HG02885 (cell line): ENCODE results near the gene MAU2.

Experiments used
- ATAC-seq: cut with Tn5 transposase; IDR thresholded peaks from one replicate; pipeline ENCODE4 v1.9.1; 2021; ENCODE audit warnings: mild to moderate bottlenecking; ENCODE audit not compliant: unreplicated experiment, poor library complexity

Gene MAU2

DNA sequence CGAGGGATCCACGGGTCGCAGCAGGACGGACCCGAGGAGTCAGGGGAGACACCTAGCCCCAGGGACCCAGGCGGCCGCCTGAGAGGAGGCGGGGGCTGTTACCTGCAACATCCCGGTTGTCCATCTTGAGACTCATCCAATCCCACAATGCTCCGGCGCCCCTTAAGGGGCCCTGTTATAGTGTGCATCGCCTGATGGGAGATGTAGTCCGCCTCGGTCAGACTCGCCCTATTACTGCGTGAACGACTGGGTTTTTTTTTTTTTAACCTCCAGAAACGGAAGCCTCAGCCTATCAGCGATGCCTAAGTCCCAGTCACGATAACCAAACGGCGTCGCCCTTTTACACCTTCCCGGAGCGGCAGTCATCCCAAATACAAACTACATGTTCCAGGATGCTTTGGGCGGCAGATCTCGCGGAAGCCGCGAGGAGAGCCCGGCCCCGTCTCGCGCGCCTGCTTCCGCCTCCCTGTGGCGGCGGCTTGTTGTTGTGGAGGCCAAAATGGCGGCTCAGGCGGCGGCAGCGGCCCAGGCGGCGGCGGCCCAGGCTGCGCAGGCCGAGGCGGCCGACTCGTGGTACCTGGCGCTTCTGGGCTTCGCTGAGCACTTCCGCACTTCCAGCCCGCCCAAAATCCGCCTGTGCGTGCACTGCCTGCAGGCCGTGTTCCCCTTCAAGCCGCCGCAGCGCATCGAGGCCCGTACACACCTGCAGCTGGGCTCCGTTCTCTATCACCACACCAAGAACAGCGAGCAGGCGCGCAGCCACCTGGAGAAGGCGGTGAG, at the start of gene MAU2, which contains the start of gene SUGP1:
MAU2 (plus strand) TSS at position 469 of the 780 bp plus-strand sequence; CDS start at position 500, 31 bp downstream.
SUGP1 (minus strand) TSS at position 149 of the 780 bp plus-strand sequence; CDS start at position 136, 13 bp downstream.
- ATAC-seq = peak; percentile 90

DNA sequence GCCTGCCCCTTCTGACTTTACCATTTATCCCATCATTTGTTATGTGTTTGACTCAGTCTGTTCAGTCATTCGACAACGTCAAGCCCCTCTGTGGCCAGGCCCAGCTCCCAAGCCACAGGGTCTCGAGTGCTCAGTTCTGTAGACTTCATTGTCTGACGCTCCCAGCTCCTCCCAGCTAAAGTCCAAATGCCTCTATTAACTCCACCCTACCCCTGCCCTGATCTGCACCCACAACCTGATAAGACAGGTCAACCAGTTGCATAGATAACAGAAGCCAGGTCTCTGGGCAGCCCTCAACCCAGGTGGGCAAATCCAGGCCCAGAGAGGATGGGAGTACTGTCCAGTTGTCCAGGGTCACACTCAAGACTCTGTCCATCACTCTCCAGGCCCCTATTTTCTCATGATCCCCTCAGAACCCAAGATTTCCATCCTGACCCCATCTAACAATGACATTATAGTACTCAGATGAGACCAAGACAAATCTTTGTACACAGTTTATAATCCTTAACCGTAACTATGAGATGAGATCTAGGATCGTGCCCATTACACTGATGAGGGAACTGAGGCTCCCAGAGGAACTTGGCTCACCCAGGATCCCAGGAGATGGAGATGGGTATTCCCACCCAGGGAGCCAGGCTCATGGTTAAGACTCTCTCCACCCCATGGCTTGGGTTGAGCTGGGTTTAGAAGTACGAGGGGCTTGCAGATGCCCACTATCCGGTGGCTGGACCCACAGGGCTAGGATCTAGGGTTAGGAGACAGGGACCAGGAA, 48.6 kb upstream of the MAU2 start:
- ATAC-seq = no peak

DNA sequence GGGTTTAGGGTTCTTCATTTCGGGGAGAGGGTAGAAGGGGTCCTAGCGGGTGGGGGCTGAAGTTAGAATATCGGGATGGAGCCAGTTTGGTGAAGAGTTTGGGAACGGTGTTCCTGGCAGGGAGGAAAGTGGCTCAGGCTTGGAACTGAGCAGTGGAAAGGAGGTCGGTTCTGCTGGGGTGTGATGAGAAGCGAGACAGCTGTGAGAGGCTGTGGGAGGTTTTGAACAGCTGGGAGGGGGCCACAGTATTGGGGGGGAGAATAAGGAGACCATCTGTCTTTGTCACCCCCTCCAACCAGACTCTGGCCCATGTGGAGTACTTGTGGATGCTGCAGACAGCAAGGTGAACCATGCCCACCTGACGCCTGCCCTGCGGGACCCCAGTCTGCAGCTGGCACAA, 46.5 kb upstream of the MAU2 start:
- no peak for ATAC-seq

DNA sequence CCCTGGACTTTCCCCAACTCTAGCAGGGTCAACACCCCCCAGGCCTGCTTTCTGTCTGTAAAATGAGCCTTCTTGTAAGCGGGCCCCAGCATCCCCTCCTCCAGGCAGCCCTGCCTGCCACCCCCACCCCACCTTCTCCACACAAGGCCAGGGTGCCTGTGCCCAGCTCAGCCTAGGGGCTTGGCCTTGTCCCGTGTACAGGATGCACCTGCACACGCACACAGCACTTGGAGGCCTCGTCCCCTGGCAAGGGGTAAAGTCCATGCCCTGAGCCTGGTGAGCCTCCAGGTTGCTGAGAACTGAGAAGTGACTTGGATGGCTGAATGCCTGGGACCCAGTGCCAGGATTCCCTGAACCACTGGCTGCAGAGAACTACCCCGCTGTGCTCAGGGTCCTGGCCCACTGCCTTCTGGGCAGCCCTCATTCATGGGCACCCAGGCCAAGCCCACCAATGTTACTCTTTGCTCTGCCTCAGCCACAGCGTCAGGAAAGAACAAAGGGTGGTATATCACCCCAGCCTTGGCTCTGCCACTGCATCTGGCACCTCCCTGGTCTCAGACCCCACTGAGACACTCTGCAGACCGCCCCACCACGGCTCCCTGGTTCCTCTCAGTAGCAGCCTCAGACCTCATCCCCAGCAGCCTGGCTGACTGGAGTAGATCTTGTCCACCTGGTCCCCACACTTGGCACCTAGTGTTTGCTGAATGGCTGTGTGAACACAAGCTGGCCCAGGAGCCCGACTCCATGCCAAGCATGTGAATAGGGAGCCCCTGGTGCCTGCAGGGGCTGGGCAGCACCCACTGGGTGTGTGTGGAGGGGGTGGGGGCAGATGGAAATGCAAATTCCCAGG, 45.7 kb upstream of the MAU2 start:
- ATAC-seq = no peak

GRCh38 chr19:19276386-19276785, 44.2 kb upstream of the MAU2 start:
- no peak for ATAC-seq

DNA sequence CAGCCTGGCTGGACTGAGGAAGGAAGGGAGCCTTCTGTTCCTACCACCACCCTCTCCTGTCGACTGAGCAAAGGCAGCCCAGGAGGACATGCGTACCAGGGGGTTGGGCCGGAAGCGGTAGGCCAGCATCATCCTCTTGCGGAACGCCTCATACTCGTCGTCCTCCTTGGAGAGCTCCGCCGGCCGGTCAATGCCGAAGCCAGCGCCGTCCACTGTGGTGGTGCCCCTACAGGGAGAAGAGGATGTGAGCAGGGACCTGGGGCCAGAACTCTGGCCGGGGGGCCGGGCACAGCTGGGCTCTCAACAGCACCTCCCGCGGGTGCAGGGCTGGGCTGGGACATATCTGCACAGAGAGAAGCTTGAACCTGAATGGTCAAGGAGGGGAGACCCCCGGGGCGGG, 43.8 kb upstream of the MAU2 start:
- no peak for ATAC-seq

- ATAC-seq = no peak
Observed at GRCh38 chr19:19278315-19278714, 42.3 kb upstream of the MAU2 start.

DNA sequence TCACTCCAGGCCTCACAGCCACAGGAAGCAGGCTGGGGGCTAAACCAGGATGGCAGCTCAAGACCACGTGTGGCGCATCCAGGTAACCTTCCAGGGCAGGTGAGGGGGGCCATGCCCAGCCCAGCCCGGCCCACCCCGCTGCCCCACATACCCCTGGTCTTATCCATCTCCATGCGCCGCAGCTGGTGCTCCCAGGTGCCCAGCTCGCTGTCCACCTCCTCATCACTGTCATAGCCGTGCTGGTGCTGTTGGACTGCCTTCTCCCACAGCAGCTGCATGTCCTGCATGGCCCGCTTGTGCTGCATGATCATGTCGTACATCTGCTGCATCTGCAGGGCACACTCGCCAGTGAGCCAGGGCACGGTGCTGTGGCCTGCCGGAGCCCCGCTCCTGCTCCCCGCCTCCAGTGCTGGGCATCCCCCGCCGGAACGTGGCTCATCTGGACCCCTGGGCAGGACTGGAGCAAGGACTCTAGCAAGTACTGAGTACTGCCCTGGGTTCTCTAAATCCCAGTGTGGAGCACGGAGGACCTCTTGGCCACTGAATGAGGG, 41.5 kb upstream of the MAU2 start:
- no peak for ATAC-seq

- no peak for ATAC-seq
Observed at GRCh38 chr19:19279853-19280252, 40.8 kb upstream of the MAU2 start.

GRCh38 chr19:19280561-19280960, 40.1 kb upstream of the MAU2 start:
- ATAC-seq = no peak

GRCh38 chr19:19285686-19286085, 34.9 kb upstream of the MAU2 start:
- no peak for ATAC-seq

DNA sequence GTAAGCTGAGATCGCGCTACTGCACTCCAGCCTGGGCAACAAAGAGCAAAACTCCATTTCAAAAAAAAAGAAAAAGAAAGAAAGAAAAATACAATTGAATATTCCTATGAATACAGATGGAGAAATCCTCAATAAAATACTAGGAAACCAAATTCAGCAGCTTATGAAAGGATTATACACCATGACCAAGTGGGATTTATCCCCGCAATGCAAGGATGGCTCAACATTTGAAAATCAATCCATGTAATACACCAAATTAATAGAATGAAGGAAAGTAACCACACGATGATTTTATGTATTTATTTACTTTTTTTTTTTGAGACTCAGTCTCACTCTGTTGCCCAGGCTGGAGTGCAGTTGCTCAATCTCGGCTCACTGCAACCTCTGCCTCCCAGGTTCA, 28.0 kb upstream of the MAU2 start:
- no peak for ATAC-seq

DNA sequence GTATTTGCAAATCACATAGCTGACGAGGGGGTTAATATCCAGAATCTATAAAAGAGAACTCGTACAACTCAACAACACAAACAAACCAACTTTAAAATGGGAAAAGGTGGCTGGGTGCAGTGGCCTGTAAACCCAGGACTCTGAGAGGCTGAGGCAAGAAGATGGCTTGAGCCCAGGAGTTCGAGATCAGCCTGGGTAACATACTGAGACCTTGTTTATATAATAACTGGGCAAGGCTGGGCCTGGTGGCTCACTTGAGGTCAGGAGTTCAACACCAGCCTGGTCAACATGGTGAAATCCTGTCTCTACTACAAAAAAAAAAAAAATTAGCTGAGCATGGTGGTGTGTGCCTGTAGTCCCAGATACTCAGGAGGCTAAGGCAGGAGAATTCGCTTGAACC, 25.7 kb upstream of the MAU2 start:
- ATAC-seq = no peak

DNA sequence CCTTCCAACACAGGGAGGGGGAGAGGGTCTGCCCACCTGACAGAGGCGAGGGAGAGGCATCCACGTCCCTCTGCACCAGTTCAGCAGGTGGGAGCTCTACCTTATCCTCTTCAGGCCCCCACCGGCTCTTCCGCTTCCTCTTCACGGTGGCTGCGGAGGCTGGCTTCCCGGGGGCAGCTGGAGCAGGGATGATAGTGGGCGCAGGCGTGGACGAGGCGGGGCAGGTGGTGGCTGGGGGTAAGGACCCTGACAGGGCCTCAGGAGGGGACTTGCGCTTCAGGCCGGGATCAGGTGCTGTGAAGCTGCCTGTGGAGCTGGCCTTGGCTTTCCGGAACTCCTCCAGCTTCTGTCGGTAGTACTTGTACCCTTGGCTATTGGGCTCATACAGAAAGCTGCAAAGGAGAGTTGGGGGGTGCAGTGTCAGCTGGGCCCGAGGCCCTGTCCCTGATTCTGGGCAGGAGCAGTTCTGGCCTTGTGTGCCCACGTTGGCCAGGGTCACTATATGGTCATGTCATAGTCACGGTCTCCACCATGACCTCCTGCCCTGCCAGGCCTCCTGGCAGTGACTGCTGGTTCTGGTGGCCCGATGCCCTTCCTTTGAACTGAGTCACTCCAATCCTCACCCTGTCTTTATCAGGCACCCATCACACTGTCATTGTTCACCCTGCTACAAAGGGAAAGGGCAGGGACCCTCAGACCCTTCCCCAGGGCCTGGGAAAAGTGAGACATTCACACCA, 23.5 kb upstream of the MAU2 start:
- no peak for ATAC-seq

DNA sequence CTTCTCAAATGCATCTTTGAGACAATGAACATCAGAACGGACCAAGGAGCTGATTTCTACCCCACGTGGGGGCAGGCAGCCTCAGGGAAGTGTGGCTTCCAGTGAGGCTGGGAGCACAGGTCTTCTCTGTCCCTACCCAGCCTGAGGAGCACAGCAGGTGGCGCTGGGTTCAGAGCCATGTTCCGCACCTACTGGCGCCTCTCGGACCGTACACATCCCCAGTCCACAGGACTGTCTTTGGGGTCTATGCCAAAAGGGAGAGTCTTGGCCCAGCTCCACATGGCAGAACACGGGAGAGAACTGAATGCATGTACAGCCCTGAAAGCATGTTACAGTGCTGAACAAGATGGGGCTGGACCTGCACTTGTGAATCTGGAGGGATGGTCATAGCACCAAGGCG, 22.9 kb upstream of the MAU2 start:
- no peak for ATAC-seq

- no peak for ATAC-seq
Observed at GRCh38 chr19:19300613-19301012, 20.0 kb upstream of the MAU2 start.

GRCh38 chr19:19303411-19303810, 17.2 kb upstream of the MAU2 start:
- no peak for ATAC-seq

DNA sequence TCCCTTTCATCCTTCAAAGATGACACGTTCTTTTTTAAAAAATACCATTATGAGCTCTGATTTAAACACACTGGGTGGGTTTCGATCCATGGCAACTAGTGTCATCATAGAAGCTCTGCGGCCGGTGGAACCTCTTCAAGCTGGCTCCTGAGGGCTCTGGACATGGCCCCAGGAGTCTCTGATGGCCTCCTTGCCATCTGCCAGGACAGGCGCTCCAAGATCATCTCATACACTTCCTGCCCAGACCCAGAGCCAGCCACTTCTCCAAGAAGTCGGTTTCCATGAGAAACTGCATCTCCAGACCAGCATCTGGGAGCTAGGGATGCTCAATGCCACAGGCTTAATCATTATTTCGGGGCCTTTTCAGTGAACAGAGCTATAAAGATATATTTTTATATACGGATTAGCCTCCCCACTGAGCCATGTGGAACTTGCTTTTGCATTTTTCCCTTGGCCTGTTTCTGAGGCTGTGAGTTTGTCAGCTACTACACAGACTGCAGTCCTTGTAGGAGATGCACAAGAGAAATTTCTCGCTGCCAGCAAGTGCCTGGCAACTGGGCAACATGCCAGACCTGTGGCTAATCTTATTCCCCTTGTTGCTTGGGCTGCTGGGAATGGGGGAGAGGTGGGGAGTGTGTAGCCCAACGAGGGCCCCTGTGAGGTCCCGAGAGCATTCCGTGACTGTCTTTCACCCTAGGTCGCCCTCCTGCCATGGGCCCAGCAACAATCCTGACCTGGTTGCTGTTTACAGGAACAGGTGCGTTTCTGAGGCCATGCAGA, 16.3 kb upstream of the MAU2 start:
- ATAC-seq = no peak

DNA sequence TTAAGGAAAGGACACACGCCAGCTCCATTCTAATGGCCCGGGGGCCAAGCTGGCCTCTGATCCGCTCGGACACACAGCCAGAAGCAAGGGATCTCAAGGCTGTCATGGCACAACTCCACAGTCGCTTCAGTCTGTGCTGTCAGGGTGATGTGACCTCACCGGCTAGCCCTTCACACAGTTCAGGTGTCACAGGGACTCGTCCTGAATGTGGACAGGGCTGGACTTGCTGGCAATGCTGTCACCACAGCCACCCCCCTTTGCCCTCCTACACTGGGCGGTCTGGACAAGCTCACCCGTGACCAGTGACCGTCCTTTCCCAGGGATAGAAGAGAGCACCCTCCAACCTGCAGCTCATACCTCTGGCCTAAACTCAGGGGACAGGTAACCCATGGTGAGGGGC, 15.6 kb upstream of the MAU2 start:
- ATAC-seq = no peak
